HepG2 (cell line): ENCODE measurements around the gene CLEC3A. TPM values are rescaled to one million over a fixed set of nuclear protein-coding genes. Genes with fewer than 3 reads are reported as not detected.

Experiments used
- AGO1 ChIP-seq: fragments of 200-400 bp; formaldehyde crosslinking; IDR thresholded peaks from 2 replicates; pipeline ENCODE4 v1.6.1; 2017; ENCODE audit warnings: mild to moderate bottlenecking, low read depth, low read length, moderate library complexity; ENCODE audit not compliant: poor library complexity, severe bottlenecking
- DR1 ChIP-seq: sonication (generic); formaldehyde crosslinking; IDR thresholded peaks from 2 replicates; pipeline ENCODE4 v1.8.0; 2021; ENCODE audit warnings: mild to moderate bottlenecking, missing genetic modification reagents, inconsistent platforms
- HNF4A ChIP-seq: sonication (generic); formaldehyde crosslinking; IDR thresholded peaks from 2 replicates; pipeline ENCODE4 v1.4.0; 2020; ENCODE audit warnings: missing genetic modification reagents
- NCOA1 ChIP-seq: sonication (generic); formaldehyde crosslinking; IDR thresholded peaks from 2 replicates; pipeline ENCODE4 v1.9.0; 2021; ENCODE audit warnings: missing genetic modification reagents
- NKX3-1 ChIP-seq: sonication (generic); formaldehyde crosslinking; IDR thresholded peaks from 2 replicates; pipeline ENCODE4 v1.5.0; 2020; ENCODE audit warnings: missing genetic modification reagents
- RAD51 ChIP-seq: fragments of 450-650 bp; IDR thresholded peaks from 2 replicates; pipeline ENCODE4 v1.6.1; 2016; ENCODE audit warnings: borderline replicate concordance
- REL ChIP-seq: sonication (generic); formaldehyde crosslinking; conservative IDR thresholded peaks from 2 replicates; pipeline ENCODE4 v1.8.0; 2022; ENCODE audit warnings: mild to moderate bottlenecking, missing genetic modification reagents, moderate library complexity
- SPEN ChIP-seq: sonication (generic); formaldehyde crosslinking; IDR thresholded peaks from 2 replicates; pipeline ENCODE4 v1.5.1; 2020; ENCODE audit warnings: low read depth, mild to moderate bottlenecking, missing genetic modification reagents
- ZNF180 ChIP-seq: sonication (generic); formaldehyde crosslinking; IDR thresholded peaks from 2 replicates; pipeline ENCODE4 v1.4.0; 2020; ENCODE audit warnings: low read depth, missing genetic modification reagents, borderline replicate concordance
- ZNF232 ChIP-seq: sonication (generic); formaldehyde crosslinking; IDR thresholded peaks from 2 replicates; pipeline ENCODE4 v1.4.0; 2020; ENCODE audit warnings: missing genetic modification reagents, borderline replicate concordance
- ZNF382 ChIP-seq: sonication (generic); formaldehyde crosslinking; IDR thresholded peaks from 2 replicates; pipeline ENCODE4 v1.5.0; 2020; ENCODE audit warnings: missing genetic modification reagents, mild to moderate bottlenecking, borderline replicate concordance
- ZNF558 ChIP-seq: sonication (generic); formaldehyde crosslinking; IDR thresholded peaks from 2 replicates; pipeline ENCODE4 v1.9.0; 2022; ENCODE audit warnings: mild to moderate bottlenecking, missing genetic modification reagents, borderline replicate concordance
- ZNF772 ChIP-seq: sonication (generic); formaldehyde crosslinking; IDR thresholded peaks from 2 replicates; pipeline ENCODE4 v1.5.0; 2020; ENCODE audit warnings: mild to moderate bottlenecking, missing genetic modification reagents
- ZSCAN31 ChIP-seq: sonication (generic); formaldehyde crosslinking; IDR thresholded peaks from 2 replicates; pipeline ENCODE4 v1.5.0; 2020; ENCODE audit warnings: low read depth, mild to moderate bottlenecking, missing genetic modification reagents
- polyA plus RNA-seq, 8 experiments: library from polyadenylated mRNA; depleted of rRNA in 3 of 8; stranded (reverse) in 7 of 8; unstranded in 1 of 8; fragments of >200 nt; fragmentation: Illumina TruSeq in 4 of 8; extraction: Trizol in 4 of 8; gene quantifications; 2 replicates each; pipeline versions ENCODE4 v1.2.1 to v1.2.3, GENCODE V29; 2011 to 2016; ENCODE audit warnings: low read depth in 4 of 8, missing spikeins in 1 of 8, mixed read lengths in 1 of 8; ENCODE audit not compliant: insufficient read depth in 1 of 8
- total RNA-seq, 5 experiments: library from RNA; depleted of rRNA; stranded (reverse); fragments of >200 nt; fragmentation: Illumina TruSeq; extraction: Trizol; gene quantifications; 2 replicates each; pipeline ENCODE4 v1.2.3, GENCODE V29; 2016; ENCODE audit warnings: low read depth in 1 of 5
- TF ChIP-seq, protein P1 (sequence below): sonication (generic); formaldehyde crosslinking; IDR thresholded peaks from 2 replicates; pipeline ENCODE4 v1.4.0; 2020; ENCODE audit warnings: missing genetic modification reagents
- TF ChIP-seq, protein P2 (sequence below): sonication (generic); formaldehyde crosslinking; IDR thresholded peaks from 2 replicates; pipeline ENCODE4 v1.5.0; 2020; ENCODE audit warnings: mild to moderate bottlenecking, missing genetic modification reagents
- TF ChIP-seq, protein P3 (sequence below): sonication (generic); formaldehyde crosslinking; conservative IDR thresholded peaks from 2 replicates; pipeline ENCODE4 v1.4.0; 2020; ENCODE audit warnings: mild to moderate bottlenecking, missing genetic modification reagents, moderate library complexity
- TF ChIP-seq, protein P4 (sequence below): sonication (generic); formaldehyde crosslinking; IDR thresholded peaks from 2 replicates; pipeline ENCODE4 v1.4.0; 2020; ENCODE audit warnings: missing genetic modification reagents; ENCODE audit errors: not compliant biosample characterization
- TF ChIP-seq, protein P5 (sequence below): sonication (generic); formaldehyde crosslinking; conservative IDR thresholded peaks from 2 replicates; pipeline ENCODE4 v1.8.1; 2023; ENCODE audit warnings: missing genetic modification reagents

The CLEC3A gene
- total and polyA plus RNA-seq, 2 of the 13 experiments (the other 11 are each of a cell fraction or from before 2014, with no cell fraction given) = not detected

DNA sequence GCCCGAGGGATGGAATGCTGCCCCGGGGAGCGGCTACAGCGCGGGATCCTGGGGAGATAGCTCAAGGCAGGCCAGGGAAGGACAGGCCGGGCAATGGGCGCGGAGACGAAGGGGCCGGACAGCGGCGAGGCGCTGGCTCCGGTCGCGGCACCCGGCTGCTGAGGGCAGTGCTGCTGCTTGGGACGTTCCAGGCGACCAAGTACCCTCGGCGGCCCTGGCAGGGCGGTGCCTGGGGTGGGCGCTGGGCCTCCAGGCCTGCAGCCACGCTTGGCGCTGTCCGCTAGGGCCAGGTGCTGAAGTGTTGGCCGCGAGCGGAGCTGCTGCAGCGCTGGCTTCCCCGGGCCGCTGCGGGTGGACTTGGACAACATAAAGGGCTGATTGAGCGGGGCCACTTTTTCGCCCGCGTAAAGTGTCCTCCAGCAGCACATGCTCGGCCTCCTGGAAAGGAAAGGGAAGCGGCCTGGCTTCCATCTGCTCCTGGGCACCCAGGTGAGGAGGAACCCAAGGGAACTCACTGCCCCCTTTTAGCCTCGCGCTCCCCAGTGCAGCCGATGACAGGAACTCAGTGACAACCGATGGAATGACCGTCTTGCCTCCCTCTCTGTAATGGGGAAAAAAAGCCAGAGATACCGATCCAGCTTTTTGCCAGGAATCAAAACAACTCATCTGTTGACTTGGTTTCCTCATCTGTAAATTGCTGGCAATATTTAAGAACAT lies 23.7 kb downstream of the CLEC3A start (continued):
- TF ChIP-seq DR1 (CRISPR knock-in tag) (peak; percentile 87), NKX3-1 (CRISPR knock-in tag) (peak; percentile 100), RAD51 (no peak), SPEN (CRISPR knock-in tag) (peak; percentile 96), ZNF382 (no peak), NCOA1 (CRISPR knock-in tag) (no peak), AGO1 (no peak), HNF4A (peak; percentile 38), REL (peak; percentile 99), ZNF180 (peak; percentile 81; the same call in 1 of the 2 replicates), ZNF772 (CRISPR knock-in tag) (peak; percentile 100), ZSCAN31 (CRISPR knock-in tag) (peak; percentile 98), ZNF558 (CRISPR knock-in tag) (peak; percentile 100), ZNF232 (peak; percentile 99)
- TF ChIP-seq, protein P1, sequence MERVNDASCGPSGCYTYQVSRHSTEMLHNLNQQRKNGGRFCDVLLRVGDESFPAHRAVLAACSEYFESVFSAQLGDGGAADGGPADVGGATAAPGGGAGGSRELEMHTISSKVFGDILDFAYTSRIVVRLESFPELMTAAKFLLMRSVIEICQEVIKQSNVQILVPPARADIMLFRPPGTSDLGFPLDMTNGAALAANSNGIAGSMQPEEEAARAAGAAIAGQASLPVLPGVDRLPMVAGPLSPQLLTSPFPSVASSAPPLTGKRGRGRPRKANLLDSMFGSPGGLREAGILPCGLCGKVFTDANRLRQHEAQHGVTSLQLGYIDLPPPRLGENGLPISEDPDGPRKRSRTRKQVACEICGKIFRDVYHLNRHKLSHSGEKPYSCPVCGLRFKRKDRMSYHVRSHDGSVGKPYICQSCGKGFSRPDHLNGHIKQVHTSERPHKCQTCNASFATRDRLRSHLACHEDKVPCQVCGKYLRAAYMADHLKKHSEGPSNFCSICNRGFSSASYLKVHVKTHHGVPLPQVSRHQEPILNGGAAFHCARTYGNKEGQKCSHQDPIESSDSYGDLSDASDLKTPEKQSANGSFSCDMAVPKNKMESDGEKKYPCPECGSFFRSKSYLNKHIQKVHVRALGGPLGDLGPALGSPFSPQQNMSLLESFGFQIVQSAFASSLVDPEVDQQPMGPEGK (CRISPR knock-in tag) = peak; percentile 80
- TF ChIP-seq, protein P2, sequence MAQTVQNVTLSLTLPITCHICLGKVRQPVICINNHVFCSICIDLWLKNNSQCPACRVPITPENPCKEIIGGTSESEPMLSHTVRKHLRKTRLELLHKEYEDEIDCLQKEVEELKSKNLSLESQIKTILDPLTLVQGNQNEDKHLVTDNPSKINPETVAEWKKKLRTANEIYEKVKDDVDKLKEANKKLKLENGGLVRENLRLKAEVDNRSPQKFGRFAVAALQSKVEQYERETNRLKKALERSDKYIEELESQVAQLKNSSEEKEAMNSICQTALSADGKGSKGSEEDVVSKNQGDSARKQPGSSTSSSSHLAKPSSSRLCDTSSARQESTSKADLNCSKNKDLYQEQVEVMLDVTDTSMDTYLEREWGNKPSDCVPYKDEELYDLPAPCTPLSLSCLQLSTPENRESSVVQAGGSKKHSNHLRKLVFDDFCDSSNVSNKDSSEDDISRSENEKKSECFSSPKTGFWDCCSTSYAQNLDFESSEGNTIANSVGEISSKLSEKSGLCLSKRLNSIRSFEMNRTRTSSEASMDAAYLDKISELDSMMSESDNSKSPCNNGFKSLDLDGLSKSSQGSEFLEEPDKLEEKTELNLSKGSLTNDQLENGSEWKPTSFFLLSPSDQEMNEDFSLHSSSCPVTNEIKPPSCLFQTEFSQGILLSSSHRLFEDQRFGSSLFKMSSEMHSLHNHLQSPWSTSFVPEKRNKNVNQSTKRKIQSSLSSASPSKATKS = no peak
- TF ChIP-seq, protein P3, sequence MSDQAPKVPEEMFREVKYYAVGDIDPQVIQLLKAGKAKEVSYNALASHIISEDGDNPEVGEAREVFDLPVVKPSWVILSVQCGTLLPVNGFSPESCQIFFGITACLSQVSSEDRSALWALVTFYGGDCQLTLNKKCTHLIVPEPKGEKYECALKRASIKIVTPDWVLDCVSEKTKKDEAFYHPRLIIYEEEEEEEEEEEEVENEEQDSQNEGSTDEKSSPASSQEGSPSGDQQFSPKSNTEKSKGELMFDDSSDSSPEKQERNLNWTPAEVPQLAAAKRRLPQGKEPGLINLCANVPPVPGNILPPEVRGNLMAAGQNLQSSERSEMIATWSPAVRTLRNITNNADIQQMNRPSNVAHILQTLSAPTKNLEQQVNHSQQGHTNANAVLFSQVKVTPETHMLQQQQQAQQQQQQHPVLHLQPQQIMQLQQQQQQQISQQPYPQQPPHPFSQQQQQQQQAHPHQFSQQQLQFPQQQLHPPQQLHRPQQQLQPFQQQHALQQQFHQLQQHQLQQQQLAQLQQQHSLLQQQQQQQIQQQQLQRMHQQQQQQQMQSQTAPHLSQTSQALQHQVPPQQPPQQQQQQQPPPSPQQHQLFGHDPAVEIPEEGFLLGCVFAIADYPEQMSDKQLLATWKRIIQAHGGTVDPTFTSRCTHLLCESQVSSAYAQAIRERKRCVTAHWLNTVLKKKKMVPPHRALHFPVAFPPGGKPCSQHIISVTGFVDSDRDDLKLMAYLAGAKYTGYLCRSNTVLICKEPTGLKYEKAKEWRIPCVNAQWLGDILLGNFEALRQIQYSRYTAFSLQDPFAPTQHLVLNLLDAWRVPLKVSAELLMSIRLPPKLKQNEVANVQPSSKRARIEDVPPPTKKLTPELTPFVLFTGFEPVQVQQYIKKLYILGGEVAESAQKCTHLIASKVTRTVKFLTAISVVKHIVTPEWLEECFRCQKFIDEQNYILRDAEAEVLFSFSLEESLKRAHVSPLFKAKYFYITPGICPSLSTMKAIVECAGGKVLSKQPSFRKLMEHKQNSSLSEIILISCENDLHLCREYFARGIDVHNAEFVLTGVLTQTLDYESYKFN (CRISPR knock-in tag) = 0 out of 2 replicates have a peak, but pooled peaks have one; percentile 47
- TF ChIP-seq, protein P4, sequence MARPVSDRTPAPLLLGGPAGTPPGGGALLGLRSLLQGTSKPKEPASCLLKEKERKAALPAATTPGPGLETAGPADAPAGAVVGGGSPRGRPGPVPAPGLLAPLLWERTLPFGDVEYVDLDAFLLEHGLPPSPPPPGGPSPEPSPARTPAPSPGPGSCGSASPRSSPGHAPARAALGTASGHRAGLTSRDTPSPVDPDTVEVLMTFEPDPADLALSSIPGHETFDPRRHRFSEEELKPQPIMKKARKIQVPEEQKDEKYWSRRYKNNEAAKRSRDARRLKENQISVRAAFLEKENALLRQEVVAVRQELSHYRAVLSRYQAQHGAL (CRISPR knock-in tag) = peak; percentile 99
- TF ChIP-seq, protein P5, sequence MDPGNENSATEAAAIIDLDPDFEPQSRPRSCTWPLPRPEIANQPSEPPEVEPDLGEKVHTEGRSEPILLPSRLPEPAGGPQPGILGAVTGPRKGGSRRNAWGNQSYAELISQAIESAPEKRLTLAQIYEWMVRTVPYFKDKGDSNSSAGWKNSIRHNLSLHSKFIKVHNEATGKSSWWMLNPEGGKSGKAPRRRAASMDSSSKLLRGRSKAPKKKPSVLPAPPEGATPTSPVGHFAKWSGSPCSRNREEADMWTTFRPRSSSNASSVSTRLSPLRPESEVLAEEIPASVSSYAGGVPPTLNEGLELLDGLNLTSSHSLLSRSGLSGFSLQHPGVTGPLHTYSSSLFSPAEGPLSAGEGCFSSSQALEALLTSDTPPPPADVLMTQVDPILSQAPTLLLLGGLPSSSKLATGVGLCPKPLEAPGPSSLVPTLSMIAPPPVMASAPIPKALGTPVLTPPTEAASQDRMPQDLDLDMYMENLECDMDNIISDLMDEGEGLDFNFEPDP (CRISPR knock-in tag) = no peak
